ENCODE measurements around the gene FAAP20. TPM values are rescaled to one million over a fixed set of nuclear protein-coding genes. Genes with fewer than 3 reads are reported as not detected.

Gene FAAP20
- total RNA-seq, 1 donor from 2014 or later = 55.3 TPM

DNA sequence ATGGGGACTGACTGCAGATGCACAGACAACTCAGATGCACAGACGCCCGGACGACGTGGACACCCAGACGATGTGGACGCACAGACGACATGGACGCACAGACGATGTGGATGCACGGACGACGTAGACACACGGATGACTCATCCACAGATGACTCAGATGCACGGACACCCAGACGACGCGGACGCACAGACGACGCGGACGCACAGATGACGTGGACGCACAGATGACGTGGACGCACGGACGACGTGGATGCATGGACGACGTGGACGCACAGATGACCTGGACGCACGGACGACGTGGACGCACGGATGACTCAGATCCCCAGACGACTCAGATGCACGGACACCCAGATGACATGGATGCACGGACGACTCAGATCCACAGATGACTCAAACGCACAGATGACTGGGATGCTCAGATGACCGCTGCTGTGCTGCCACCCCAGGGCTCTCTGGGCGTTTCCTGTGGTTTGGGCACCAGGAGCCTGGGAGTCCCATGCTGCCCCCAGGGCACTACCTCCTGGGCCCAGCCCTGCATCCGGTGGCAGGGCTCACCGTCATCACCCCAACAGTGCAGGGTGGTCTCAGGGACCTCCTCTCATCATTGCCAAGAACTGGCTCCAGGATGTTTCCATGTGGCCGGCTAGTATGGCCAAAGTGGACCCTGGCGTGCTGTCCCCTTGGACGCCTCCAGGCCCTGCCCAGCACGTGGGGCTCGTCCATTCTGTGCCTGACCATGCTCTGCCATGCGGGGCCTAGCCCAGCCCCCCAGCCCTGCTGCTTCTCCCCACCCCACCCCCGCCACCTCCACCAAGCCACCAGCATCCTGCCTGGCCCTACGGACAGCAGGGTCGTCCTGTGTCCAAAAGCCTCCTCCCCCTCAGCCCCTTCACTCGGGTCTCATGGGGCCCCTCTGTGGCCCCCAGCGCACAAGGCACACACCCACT, 14.0 kb downstream of the FAAP20 start:
- H3K9me3 ChIP-seq = no peaks in the 10 kb centered on the region
- DNase-seq (no peak), ATAC-seq (no peak)
- intact Hi-C loops (cut with DNase I) = no loop called here
- H3K4me1 ChIP-seq = no peaks in the 10 kb centered on the region
- no peak for TF ChIP-seq CTCF (IDR thresholded peaks at IDR 0.05)
- no peak overlapping the region for H3K27ac ChIP-seq
- H3K36me3 ChIP-seq = peaks cover 20% of the 10 kb centered on the region
- H3K27me3 ChIP-seq = no peaks in the 10 kb centered on the region
- H3K4me3 ChIP-seq = no peak overlapping the region

DNA sequence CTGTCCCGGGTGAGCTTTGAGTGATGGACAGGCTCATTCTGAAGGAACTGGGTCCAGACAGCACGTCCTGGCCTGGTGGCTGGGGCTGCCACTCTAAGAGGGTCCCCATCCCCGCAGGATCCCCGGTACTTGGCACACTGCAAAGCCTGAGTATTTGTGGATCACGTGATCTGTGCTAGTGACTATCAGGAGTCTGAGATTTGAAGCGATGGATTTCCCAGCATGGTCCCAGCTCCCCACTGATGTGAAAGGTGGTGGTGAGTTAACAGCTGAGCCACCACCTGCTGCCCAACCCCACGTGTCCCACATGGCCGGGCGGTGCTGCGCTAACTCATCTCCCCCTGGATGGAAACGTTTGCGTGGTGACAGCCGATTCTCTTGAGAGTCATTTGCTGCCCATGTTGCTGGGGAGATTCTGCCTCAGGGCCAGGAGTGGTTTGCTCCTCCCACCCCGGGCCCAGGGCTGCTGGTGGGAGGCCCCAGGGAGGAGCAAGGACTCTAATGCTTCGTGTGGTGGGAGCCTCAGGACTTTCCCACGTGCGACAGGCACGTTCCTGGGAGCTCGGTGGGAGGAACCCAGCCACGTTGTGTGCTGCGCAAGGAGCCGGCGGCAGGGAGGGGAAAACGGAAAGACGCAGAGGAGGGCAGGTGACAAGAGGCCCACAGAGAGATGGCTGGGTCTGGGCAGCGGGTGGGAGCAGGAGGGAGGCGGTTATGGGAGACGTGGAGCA, 15.1 kb downstream of the FAAP20 start:
- Histone ChIP-seq H3K4me1 (no peaks in the 10 kb centered on the region), H3K27ac (no peak overlapping the region), H3K27me3 (no peaks in the 10 kb centered on the region), H3K4me3 (no peak overlapping the region), H3K9me3 (no peaks in the 10 kb centered on the region), H3K36me3 (peaks cover 9% of the 10 kb centered on the region)
- no peak for TF ChIP-seq CTCF (IDR thresholded peaks at IDR 0.05)
- intact Hi-C loops (cut with DNase I) = no loop called here
- no peak for ATAC-seq
- DNase-seq = no peak

GRCh38 chr1:2178875-2179274, 15.7 kb downstream of the FAAP20 start:
- DNase-seq = no peak
- H3K4me3 ChIP-seq = no peak overlapping the region
- no peaks in the 10 kb centered on the region for H3K27me3 ChIP-seq
- H3K9me3 ChIP-seq = no peaks in the 10 kb centered on the region
- intact Hi-C loops (cut with DNase I) = no loop called here
- no peak for ATAC-seq
- H3K36me3 ChIP-seq = peaks cover 6% of the 10 kb centered on the region
- no peak for TF ChIP-seq CTCF (IDR thresholded peaks at IDR 0.05)
- H3K27ac ChIP-seq = no peak overlapping the region
- H3K4me1 ChIP-seq = no peaks in the 10 kb centered on the region

- TF ChIP-seq CTCF (IDR thresholded peaks at IDR 0.05) = no peak
- ATAC-seq = no peak
- no peak for DNase-seq
- intact Hi-C loops (cut with DNase I) = no loop called here
- Histone ChIP-seq H3K27me3 (no peaks in the 10 kb centered on the region), H3K9me3 (no peaks in the 10 kb centered on the region), H3K4me3 (no peak overlapping the region), H3K4me1 (no peaks in the 10 kb centered on the region), H3K27ac (no peak overlapping the region), H3K36me3 (peaks cover 6% of the 10 kb centered on the region)
Measured at GRCh38 chr1:2177946-2178538, 16.5 kb downstream of the FAAP20 start.

GRCh38 chr1:2177541-2177940, 17.0 kb downstream of the FAAP20 start:
- H3K4me1 ChIP-seq = no peaks in the 10 kb centered on the region
- no peaks in the 10 kb centered on the region for H3K27me3 ChIP-seq
- ATAC-seq (no peak), DNase-seq (no peak)
- H3K4me3 ChIP-seq = no peak overlapping the region
- H3K9me3 ChIP-seq = no peaks in the 10 kb centered on the region
- intact Hi-C loops (cut with DNase I) = no loop called here
- no peak overlapping the region for H3K27ac ChIP-seq
- peaks cover 6% of the 10 kb centered on the region for H3K36me3 ChIP-seq
- no peak for TF ChIP-seq CTCF (IDR thresholded peaks at IDR 0.05)
